Fibroblast of upper back skin (primary cell): ENCODE measurements around the gene GATA3.

Experiments used
- DNase-seq: peaks from one replicate; pipeline ENCODE4 v3.0.0-alpha.2; 2013

Gene GATA3

GRCh38 chr10:8065651-8066050 lies 11.2 kb downstream of the GATA3 start:
- no peak for DNase-seq

DNA sequence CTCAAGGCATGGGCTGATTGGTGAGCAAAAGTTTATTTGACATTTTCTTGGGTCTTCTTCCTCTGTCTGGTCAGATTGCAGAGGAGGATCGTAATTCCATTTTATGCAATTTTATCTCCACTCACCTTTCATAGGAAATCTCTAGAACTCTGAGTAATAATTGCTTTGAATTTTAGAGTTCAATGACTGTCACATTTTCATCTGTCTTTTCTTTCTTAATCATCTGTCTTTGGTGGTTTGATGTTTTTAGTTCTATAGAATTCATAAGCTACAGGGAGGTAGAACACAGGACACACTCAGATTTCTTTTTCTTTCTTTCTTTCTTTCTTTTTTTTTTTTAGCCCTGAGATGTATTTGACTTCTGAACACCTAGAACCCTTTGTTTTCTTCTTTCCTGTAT lies 11.6 kb downstream of the GATA3 start:
- no peak for DNase-seq

DNA sequence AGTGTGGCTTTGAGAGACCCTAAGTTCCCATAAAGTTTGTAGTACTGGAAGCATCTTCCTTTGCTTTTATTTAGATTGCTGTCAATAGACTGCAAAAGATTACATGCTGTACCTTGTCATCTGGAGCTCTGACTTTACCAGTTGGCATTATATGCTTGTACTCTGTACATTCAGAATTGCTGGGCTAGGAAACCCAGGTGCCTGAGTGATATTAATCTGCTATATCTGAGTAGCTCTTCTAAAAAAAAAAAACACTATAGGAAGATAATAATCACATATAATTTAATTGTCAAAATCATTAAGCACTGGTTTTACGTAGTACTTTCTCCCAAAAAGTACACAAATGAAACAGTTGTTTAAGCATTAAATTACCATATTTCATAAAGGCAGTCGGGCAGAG lies 12.3 kb downstream of the GATA3 start:
- no peak for DNase-seq

DNA sequence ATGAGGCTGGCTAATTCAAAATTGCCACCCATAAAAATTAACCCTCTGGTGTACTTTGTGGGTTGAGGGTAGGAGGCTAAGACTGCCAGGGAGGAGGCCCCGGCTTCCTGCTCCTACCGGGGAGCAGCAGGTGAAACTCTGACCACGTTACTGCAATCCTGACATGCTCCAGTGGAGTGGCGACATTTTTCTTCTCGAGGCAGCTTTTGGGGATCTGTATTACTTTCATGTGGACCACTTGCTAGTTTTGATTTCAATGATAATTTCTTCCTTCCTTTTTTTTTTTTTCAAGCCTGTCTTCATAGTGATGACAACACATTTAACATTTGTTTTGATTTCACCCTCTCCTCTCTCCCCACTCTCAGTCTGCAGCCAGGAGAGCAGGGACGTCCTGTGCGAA lies 14.6 kb downstream of the GATA3 start:
- no peak for DNase-seq

DNA sequence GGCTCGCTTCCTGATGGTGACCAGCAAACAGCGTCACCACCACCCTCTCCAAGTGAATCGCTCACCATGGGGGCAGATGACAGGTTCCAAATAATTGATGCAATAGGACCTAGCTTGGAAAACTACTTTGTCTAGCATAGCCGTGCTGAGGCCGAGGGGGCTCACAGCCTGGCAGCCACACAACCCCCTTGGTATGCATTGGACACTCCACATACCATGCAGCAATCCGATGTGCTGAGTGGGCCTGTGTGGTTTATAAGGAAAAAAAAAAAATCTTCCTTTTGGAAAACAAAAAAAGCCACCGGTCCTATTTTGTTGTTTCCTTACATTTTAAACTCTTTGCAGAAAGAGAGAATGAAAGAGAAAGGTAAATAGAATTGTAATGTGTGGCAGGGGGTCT lies 15.1 kb downstream of the GATA3 start:
- DNase-seq, result peak; percentile 79

- DNase-seq, result no peak
Observed at GRCh38 chr10:8070440-8070839, 16.0 kb downstream of the GATA3 start.

- DNase-seq, result no peak
Observed at GRCh38 chr10:8071006-8071405, 16.5 kb downstream of the GATA3 start.

- DNase-seq, result no peak
Observed at GRCh38 chr10:8071666-8072065, 17.2 kb downstream of the GATA3 start.

GRCh38 chr10:8072211-8072610 lies 17.7 kb downstream of the GATA3 start:
- DNase-seq, result no peak

DNA sequence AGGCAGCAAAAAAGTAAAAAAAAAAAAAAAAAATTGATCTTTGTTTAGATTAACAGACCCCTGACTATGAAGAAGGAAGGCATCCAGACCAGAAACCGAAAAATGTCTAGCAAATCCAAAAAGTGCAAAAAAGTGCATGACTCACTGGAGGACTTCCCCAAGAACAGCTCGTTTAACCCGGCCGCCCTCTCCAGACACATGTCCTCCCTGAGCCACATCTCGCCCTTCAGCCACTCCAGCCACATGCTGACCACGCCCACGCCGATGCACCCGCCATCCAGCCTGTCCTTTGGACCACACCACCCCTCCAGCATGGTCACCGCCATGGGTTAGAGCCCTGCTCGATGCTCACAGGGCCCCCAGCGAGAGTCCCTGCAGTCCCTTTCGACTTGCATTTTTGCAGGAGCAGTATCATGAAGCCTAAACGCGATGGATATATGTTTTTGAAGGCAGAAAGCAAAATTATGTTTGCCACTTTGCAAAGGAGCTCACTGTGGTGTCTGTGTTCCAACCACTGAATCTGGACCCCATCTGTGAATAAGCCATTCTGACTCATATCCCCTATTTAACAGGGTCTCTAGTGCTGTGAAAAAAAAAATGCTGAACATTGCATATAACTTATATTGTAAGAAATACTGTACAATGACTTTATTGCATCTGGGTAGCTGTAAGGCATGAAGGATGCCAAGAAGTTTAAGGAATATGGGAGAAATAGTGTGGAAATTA lies 19.4 kb downstream of the GATA3 start:
- peak; percentile 47 for DNase-seq

DNA sequence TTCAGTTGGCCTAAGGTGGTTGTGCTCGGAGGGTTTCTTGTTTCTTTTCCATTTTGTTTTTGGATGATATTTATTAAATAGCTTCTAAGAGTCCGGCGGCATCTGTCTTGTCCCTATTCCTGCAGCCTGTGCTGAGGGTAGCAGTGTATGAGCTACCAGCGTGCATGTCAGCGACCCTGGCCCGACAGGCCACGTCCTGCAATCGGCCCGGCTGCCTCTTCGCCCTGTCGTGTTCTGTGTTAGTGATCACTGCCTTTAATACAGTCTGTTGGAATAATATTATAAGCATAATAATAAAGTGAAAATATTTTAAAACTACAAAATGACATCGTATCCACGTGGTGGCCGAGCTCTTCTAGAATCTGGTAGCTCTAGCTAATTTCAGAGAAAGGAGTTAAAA lies 20.4 kb downstream of the GATA3 start:
- no peak for DNase-seq

GRCh38 chr10:8075282-8076260 lies 21.1 kb downstream of the GATA3 start:
- DNase-seq, result no peak

DNA sequence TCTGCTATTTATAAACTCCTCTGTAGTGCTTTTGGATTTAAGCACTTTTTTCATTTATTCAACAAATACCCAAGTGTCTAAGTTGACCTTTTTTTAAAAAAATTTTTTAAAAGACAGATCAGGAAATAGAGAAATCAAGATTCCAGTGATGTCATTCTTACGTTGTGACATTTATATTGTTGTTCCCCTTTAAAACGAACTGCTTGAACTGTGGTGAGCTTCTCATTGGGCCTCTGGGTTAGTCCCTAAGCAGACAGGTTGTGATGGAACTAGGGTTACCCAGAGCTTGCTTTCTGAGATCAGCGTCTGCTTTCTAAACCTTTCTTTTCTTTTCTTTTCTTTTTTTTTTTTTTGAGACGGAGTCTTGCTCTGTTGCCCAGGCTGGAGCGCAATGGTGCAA lies 22.4 kb downstream of the GATA3 start:
- no peak for DNase-seq

GRCh38 chr10:8078027-8078426 lies 23.5 kb downstream of the GATA3 start:
- no peak for DNase-seq

DNA sequence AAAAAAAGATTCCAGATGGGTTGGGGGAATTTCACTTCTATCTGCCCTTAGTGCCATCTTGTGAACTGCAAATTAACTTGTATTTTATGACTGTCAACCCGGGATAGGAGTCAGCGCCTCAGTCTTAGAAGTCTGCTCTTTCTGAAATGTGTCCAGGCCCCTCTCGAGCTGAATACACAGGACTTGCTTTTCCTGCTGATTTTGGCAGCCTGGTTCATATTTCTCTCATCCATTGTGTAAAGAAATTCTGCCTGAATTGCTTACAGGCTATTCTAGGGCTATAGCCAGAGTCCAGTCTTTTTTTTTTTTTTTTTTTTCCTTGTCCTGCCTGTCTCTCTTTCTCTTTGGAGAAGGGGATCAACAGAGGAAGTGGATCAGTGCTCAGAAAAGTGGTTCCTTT lies 24.6 kb downstream of the GATA3 start:
- DNase-seq, result no peak

DNA sequence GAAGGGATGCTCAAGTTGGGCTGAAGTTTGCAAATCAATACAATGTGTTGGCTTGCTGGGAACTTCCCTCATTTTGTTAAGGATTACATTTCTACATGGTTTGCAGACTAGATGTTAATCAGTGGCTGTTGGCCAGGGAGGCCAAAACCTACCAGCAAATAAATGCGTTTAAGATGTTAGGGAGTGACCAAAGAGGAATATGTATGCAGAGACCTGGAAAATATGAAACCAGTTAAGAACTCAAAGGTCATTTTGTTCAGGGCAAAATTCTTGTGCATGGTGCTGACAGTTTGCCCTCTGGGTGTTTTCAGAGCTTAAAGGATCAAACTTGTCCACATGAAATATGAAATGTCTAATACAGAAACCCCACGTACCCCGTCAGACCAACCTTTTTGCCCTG lies 30.3 kb downstream of the GATA3 start:
- DNase-seq, result no peak

DNA sequence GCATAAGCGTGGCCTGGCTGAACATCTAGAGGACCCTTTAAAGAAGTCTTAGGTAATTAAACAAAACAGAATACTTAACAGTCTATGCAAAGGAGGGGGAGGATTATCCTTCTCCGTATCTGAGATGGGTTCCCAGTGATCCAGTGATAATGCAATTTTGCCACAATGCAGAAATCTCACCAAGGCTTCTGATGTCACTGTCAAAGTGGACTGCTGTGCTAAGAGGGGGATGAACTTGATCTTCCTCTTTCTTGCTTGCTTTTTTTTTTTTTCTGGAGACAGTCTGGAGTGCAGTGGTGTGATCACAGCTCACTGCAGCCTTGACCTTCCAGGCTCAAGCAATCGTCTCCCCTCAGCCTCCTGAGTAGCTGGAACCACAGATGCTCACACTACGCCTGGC lies 30.8 kb downstream of the GATA3 start:
- DNase-seq, result no peak

GRCh38 chr10:8086315-8086714 lies 31.8 kb downstream of the GATA3 start:
- DNase-seq, result no peak

DNA sequence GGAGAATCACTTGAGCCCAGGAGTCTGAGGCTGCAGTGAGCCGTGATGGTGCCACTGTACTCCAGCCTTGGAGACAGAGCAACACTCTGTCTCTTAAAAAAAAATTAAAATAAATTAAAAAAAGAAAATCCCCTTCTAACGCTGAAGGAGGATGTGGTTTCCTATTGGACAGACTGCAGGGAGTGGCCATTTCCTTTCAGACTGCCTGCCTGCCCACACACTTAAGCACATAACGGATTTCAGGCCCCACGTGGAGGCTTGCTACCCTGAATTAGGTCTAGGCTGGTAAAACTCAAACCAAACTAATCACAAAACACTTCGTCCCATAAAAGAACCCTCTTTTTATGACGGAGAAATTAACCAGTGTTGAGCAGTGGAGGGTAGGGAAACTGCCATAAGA lies 34.0 kb downstream of the GATA3 start:
- no peak for DNase-seq

DNA sequence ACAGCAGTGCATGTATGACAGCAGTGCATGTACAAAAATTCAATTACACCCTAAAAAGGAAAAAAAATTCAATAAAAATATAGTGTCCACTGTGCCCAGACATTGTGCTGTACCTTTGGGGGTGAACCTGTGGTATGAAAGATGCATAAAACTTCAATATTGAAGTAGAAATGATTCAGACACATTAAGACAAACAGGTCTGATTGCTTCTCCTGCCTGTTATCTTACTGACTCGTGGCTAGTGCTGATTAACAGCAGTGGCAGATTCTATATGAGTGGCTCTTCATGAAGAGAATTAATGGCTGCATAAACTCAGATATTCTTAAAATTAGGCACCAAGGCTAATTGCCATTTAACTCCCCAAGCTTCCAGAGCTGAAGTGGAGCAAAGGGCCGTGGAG lies 37.9 kb downstream of the GATA3 start:
- no peak for DNase-seq

- DNase-seq, result no peak
Observed at GRCh38 chr10:8095959-8096358, 41.5 kb downstream of the GATA3 start.

GRCh38 chr10:8096931-8097330 lies 42.4 kb downstream of the GATA3 start:
- no peak for DNase-seq

- DNase-seq, result no peak
Observed at GRCh38 chr10:8100366-8100765, 45.9 kb downstream of the GATA3 start.

DNA sequence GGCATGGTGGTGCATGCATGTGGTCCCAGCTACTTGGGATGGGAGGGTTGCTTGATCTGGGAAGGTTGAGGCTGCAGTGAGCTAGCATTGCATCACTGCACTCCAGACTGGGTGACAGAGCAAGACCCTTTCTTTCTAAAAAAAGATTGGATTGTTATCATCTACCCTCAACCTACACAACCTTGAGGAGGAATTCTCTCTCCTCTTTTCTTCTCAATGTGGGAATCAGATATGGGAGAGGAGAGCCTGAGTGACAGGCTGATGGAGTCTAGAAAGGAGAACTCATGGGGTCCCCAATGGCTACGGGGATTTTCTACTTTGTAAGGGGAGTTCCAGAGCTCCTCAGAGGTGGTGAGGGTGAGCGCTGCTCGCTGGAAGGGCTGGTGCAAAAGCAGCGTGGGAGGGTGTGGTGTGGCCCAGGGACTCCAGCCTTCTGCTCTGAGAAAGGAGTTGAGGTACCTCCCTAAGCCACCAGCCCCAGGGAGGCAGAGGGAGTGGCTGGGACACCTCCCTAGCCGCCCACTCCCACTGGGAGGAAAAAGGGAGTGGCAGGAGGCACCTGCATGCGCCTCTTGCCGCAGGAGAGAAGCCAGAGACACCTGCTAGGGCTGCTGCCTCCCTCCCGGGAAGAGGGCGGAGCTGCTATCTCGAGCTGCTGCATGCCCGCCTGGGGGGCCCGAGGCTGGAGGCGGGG lies 48.4 kb downstream of the GATA3 start:
- no peak for DNase-seq
